Fibroblast of the aortic adventitia (primary cell): ENCODE data around the gene CYB561. TPM values are rescaled to one million over a fixed set of nuclear protein-coding genes. Genes with fewer than 3 reads are reported as not detected.

Experiments used
- DNase-seq: peaks from one replicate; pipeline ENCODE4 v3.0.0-alpha.2; 2010; ENCODE audit warnings: low read depth
- H3K4me3 ChIP-seq: 2 replicates; pipeline ENCODE4 v1.5.1; 2011; ENCODE audit warnings: low read depth, mild to moderate bottlenecking, control low read depth, low read length, moderate library complexity
- total RNA-seq: library from RNA; depleted of rRNA; stranded (reverse); fragments of >200 nt; gene quantifications from 2 replicates; pipeline ENCODE4 v1.2.3, GENCODE V29; 2012; ENCODE audit warnings: low replicate concordance
- TF ChIP-seq, protein P1 (sequence below): IDR thresholded peaks from 2 replicates; pipeline ENCODE4 v1.5.1; 2011; ENCODE audit warnings: mild to moderate bottlenecking, low read length, control low read depth, inconsistent platforms; ENCODE audit not compliant: insufficient read depth

CYB561 gene
- total RNA-seq, 1 donor: 29.5 TPM

DNA sequence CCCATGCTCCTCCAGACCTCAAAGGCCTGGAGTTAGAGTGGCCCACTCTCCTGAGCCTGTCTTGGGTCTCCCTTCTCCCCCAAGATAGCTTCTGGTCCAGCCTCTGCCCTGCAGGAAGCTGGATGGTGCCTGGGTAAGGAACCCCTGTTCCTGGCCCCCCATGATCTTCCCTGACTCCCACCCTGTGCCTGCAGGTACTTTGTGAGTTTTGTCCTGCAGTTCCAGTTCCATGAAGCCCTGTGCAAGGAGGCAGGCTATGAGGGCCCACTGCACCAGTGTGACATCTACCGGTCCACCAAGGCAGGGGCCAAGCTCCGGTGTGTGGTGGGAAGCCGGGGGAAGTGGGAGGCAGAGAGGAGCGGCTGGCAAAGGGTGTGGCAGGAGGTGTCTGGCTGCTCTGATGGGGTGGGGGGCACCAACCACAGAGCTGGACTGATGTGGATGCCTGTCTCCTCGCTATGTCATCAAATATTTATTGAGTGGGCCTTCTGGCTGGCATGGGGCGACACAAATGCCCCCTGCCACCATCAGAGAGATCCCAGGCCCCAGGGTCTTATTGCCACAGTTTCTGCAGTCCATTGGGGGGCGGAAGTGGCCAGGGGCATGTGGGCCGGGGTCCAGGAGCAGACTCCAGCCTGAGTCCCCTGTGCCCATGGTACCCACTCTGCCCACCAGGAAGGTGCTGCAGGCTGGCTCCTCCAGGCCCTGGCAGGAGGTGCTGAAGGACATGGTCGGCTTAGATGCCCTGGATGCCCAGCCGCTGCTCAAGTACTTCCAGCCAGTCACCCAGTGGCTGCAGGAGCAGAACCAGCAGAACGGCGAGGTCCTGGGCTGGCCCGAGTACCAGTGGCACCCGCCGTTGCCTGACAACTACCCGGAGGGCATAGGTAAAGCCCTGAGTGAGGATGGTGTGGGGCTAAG is 37.8 kb upstream of the CYB561 start:
- TF ChIP-seq, protein P1, sequence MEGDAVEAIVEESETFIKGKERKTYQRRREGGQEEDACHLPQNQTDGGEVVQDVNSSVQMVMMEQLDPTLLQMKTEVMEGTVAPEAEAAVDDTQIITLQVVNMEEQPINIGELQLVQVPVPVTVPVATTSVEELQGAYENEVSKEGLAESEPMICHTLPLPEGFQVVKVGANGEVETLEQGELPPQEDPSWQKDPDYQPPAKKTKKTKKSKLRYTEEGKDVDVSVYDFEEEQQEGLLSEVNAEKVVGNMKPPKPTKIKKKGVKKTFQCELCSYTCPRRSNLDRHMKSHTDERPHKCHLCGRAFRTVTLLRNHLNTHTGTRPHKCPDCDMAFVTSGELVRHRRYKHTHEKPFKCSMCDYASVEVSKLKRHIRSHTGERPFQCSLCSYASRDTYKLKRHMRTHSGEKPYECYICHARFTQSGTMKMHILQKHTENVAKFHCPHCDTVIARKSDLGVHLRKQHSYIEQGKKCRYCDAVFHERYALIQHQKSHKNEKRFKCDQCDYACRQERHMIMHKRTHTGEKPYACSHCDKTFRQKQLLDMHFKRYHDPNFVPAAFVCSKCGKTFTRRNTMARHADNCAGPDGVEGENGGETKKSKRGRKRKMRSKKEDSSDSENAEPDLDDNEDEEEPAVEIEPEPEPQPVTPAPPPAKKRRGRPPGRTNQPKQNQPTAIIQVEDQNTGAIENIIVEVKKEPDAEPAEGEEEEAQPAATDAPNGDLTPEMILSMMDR: no peak
- no peak overlapping the region for H3K4me3 ChIP-seq
- no peak for DNase-seq

DNA sequence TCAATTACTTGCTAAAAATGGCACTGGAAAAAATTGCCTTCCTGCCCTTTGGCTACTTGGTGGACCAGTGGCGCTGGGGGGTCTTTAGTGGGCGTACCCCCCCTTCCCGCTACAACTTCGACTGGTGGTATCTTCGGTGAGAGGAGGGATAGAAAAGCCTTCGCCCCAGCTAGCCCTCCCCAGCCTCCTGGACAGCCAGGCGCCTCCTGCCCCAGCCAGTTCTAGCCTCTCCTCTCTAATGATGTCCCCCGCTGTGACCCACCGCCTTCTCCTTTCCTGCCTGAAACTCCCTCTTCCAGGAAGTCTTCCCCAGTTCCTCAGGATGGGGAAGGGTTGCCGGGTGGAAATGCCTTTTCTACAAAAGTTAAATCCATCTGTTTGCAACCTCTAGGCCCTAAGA is 36.9 kb upstream of the CYB561 start:
- no peak for DNase-seq
- TF ChIP-seq, protein P1: no peak
- no peak overlapping the region for H3K4me3 ChIP-seq

DNA sequence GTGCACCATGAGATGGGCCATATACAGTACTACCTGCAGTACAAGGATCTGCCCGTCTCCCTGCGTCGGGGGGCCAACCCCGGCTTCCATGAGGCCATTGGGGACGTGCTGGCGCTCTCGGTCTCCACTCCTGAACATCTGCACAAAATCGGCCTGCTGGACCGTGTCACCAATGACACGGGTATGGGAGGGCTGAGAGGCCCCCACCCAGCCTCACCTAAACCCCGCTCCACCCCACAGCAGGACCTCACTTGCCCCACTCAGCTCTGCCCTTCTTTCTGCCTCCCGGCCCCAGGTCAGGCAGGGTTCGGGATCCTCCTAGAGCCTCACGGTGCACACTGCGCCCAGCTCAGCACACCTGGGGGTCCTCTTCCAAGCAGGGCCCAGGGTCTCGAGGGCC is 36.4 kb upstream of the CYB561 start:
- H3K4me3 ChIP-seq: no peak overlapping the region
- TF ChIP-seq, protein P1: no peak
- no peak for DNase-seq

DNA sequence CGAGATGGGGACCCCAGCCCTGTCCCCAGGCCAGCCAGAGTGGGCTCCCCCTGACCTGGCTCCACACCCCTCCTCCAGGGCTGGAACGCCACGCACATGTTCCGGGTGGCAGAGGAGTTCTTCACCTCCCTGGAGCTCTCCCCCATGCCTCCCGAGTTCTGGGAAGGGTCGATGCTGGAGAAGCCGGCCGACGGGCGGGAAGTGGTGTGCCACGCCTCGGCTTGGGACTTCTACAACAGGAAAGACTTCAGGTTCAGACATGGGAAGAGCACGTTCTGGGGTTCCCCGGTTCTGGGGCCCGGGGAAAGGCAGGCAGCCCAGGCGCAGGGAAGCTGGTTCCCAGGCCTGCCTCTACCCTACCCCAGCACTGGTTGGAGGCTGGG is 35.4 kb upstream of the CYB561 start:
- no peak overlapping the region for H3K4me3 ChIP-seq
- TF ChIP-seq, protein P1: no peak
- DNase-seq: no peak

DNA sequence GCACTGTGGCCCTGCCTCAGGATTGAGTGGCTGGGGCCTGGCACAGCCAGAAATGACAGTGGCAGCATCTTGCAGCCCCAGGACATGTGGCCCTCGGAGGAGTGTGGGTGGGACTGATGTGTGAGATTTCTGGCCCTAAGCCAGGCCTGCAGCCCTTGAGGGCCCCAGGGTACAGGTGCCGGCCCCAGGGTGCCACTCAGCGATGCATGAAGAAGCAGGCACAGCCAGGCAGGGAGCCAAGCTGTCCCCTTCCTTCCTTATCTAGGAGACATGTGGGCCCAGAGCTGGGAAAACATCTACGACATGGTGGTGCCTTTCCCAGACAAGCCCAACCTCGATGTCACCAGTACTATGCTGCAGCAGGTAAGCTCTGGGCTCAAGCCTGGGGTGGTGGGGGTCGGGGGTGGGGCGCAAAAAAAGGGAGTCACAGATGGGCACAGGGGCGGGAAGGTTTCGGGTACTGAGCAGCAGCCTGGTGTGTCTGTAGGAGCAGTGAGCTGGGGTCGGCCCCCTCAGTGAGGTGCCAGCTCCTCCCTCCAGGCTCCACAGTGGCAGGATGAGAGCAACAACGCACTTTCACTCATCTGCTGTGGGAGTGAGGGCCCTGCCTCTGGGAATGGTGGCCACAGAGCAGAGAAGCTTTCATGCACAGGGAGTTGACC is 34.9 kb upstream of the CYB561 start:
- no peak overlapping the region for H3K4me3 ChIP-seq
- DNase-seq: no peak
- TF ChIP-seq, protein P1: no peak

DNA sequence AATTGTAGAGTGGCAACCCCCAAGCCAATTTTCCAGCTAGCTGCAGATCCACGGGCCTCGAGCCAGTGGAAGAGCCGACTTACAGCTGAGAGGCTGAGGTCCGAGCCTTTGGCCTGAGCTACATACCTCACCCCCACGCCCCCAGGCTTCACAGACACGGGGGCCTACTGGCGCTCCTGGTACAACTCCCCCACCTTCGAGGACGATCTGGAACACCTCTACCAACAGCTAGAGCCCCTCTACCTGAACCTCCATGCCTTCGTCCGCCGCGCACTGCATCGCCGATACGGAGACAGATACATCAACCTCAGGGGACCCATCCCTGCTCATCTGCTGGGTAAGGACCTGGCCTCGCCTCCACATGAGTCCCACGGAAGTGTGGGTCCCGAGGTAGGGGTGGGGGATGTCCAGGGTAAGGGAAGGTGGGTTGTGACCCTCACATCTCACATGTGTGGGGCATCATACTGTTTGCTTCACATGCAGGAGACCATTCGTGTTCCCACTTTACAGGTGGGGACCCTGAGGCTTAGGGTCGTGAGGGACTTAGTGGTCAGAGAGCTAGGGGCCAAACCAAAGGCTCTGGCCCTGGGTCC is 34.2 kb upstream of the CYB561 start:
- no peak for DNase-seq
- no peak overlapping the region for H3K4me3 ChIP-seq
- TF ChIP-seq, protein P1: no peak
